G401.6 (cell line): ENCODE data around the gene DLG5.

Experiments
- FAIRE-seq: peaks from 2 replicates; lab custom pipeline; 2012; peaks lifted over from hg19 to GRCh38; lab: Jason Lieb, UNC

DLG5 gene

GRCh38 chr10:77949167-77949566, 22.6 kb upstream of the DLG5 start:
- FAIRE-seq: peak; percentile 92

- peak; percentile 56 for FAIRE-seq
These were observed 19.5 kb upstream of the DLG5 start for GRCh38 chr10:77946084-77946483.

GRCh38 chr10:77944519-77944918, 18.0 kb upstream of the DLG5 start:
- no peak for FAIRE-seq

GRCh38 chr10:77943121-77943901, 16.8 kb upstream of the DLG5 start:
- peak; percentile 88 for FAIRE-seq

- no peak for FAIRE-seq
These were observed 15.2 kb upstream of the DLG5 start for GRCh38 chr10:77941790-77942189.

- FAIRE-seq: no peak
These were observed 14.1 kb upstream of the DLG5 start for GRCh38 chr10:77940627-77941026.

- FAIRE-seq: no peak
These were observed 13.7 kb upstream of the DLG5 start for GRCh38 chr10:77940225-77940624.

- no peak for FAIRE-seq
These were observed 13.0 kb upstream of the DLG5 start for GRCh38 chr10:77939561-77940001.

- no peak for FAIRE-seq
These were observed 10.4 kb upstream of the DLG5 start for GRCh38 chr10:77936697-77937567.

- FAIRE-seq: no peak
These were observed 5.6 kb upstream of the DLG5 start for GRCh38 chr10:77932016-77932715.

- FAIRE-seq: no peak
These were observed 1.1 kb upstream of the DLG5 start for GRCh38 chr10:77927402-77928246.

GRCh38 chr10:77925795-77926565, 575 bp downstream of the DLG5 start:
- no peak for FAIRE-seq

- no peak for FAIRE-seq
These were observed 1.2 kb downstream of the DLG5 start for GRCh38 chr10:77925410-77925794.

- FAIRE-seq: no peak
These were observed 3.9 kb downstream of the DLG5 start for GRCh38 chr10:77922566-77923179.

- no peak for FAIRE-seq
These were observed 4.5 kb downstream of the DLG5 start for GRCh38 chr10:77922055-77922454.

GRCh38 chr10:77921395-77921794, 5.2 kb downstream of the DLG5 start:
- no peak for FAIRE-seq

GRCh38 chr10:77920495-77920894, 6.1 kb downstream of the DLG5 start:
- no peak for FAIRE-seq

GRCh38 chr10:77919713-77920108, 6.8 kb downstream of the DLG5 start:
- no peak for FAIRE-seq

- no peak for FAIRE-seq
These were observed 11.0 kb downstream of the DLG5 start for GRCh38 chr10:77915319-77916105.

- FAIRE-seq: no peak
These were observed 13.5 kb downstream of the DLG5 start for GRCh38 chr10:77913090-77913489.
